HEK293 (cell line): ENCODE data around the gene RAB40C.

Source experiments
- CTCF ChIA-PET: fragments of 350-600 bp; formaldehyde crosslinking; extraction: SDS; loops from one replicate; lab custom pipeline; 2021; ENCODE audit warnings: antibody characterized with exemption; lab: Yijun Ruan, JAX
- POLR2A ChIA-PET: fragments of 300-600 bp; formaldehyde crosslinking; extraction: SDS; loops from one replicate; lab custom pipeline; 2020; ENCODE audit warnings: antibody characterized with exemption, inconsistent platforms; lab: Yijun Ruan, JAX
- H3K27ac ChIP-seq: fragments of 200-500 bp; sonication (Bioruptor generic); 2 replicates; pipeline ENCODE4 v1.5.1; 2014; ENCODE audit warnings: low read depth, low read length, control low read depth, inconsistent platforms; ENCODE audit errors: extremely low read depth
- H3K36me3 ChIP-seq, 2 experiments: fragments of 200-500 bp in 1 of 2; sonication (Bioruptor generic) in 1 of 2; 1 replicate in 1 of 2; 2 replicates in 1 of 2; pipeline ENCODE4 v1.5.1; 2014 to 2017; ENCODE audit warnings: inconsistent platforms in 2 of 2, low read length in 2 of 2; ENCODE audit not compliant: control insufficient read depth in 2 of 2, insufficient read depth in 1 of 2
- H3K4me1 ChIP-seq: fragments of 200-500 bp; sonication (Bioruptor generic); 2 replicates; pipeline ENCODE4 v1.5.1; 2014; ENCODE audit warnings: mild to moderate bottlenecking, low read length, inconsistent platforms; ENCODE audit not compliant: control insufficient read depth, insufficient read depth
- H3K4me3 ChIP-seq: 2 replicates; pipeline ENCODE4 v1.5.1; 2011; ENCODE audit warnings: low read depth, mild to moderate bottlenecking, control low read depth, low read length, moderate library complexity
- H3K9me3 ChIP-seq: fragments of 200-500 bp; sonication (Bioruptor generic); 2 replicates; pipeline ENCODE4 v1.5.1; 2014; ENCODE audit warnings: low read depth, low read length, inconsistent platforms; ENCODE audit not compliant: control insufficient read depth, insufficient read depth
- GLIS1 ChIP-seq: fragments of 450-650 bp; formaldehyde crosslinking; IDR thresholded peaks from 2 replicates; pipeline ENCODE4 v1.5.1; 2016; ENCODE audit warnings: missing biosample characterization, missing genetic modification characterization
- GLIS2 ChIP-seq: fragments of 450-650 bp; formaldehyde crosslinking; IDR thresholded peaks from 2 replicates; pipeline ENCODE4 v1.5.1; 2016; ENCODE audit warnings: missing biosample characterization, missing genetic modification characterization
- KLF8 ChIP-seq: fragments of 450-650 bp; formaldehyde crosslinking; IDR thresholded peaks from 2 replicates; pipeline ENCODE4 v1.5.1; 2016; ENCODE audit warnings: missing biosample characterization, missing genetic modification characterization
- MYNN ChIP-seq: fragments of 450-650 bp; formaldehyde crosslinking; IDR thresholded peaks from 2 replicates; pipeline ENCODE4 v1.5.1; 2016; ENCODE audit warnings: missing biosample characterization, missing genetic modification characterization, borderline replicate concordance
- SCRT2 ChIP-seq: fragments of 450-650 bp; formaldehyde crosslinking; IDR thresholded peaks from 2 replicates; pipeline ENCODE4 v1.5.1; 2016; ENCODE audit warnings: missing biosample characterization, missing genetic modification characterization
- SP2 ChIP-seq: fragments of 450-650 bp; formaldehyde crosslinking; IDR thresholded peaks from 2 replicates; pipeline ENCODE4 v1.5.1; 2016; ENCODE audit warnings: missing biosample characterization, missing genetic modification characterization
- ZBTB21 ChIP-seq: fragments of 450-650 bp; formaldehyde crosslinking; IDR thresholded peaks from 2 replicates; pipeline ENCODE4 v1.5.1; 2017; ENCODE audit warnings: missing biosample characterization, missing genetic modification characterization
- ZBTB8A ChIP-seq: fragments of 450-650 bp; formaldehyde crosslinking; IDR thresholded peaks from 2 replicates; pipeline ENCODE4 v1.5.1; 2016; ENCODE audit warnings: missing biosample characterization, missing genetic modification characterization
- ZNF184 ChIP-seq: fragments of 450-650 bp; IDR thresholded peaks from 2 replicates; pipeline ENCODE4 v1.5.1; 2018; ENCODE audit warnings: missing biosample characterization, mild to moderate bottlenecking, missing genetic modification characterization
- ZNF23 ChIP-seq: fragments of 450-650 bp; formaldehyde crosslinking; IDR thresholded peaks from 2 replicates; pipeline ENCODE4 v1.5.1; 2016; ENCODE audit warnings: missing biosample characterization, missing genetic modification characterization, borderline replicate concordance
- ZNF391 ChIP-seq: fragments of 450-650 bp; formaldehyde crosslinking; IDR thresholded peaks from 2 replicates; pipeline ENCODE4 v1.5.1; 2016; ENCODE audit warnings: low read depth, missing biosample characterization, missing genetic modification characterization, borderline replicate concordance
- ZNF501 ChIP-seq: fragments of 450-650 bp; formaldehyde crosslinking; IDR thresholded peaks from 2 replicates; pipeline ENCODE4 v1.5.1; 2016; ENCODE audit warnings: missing biosample characterization, missing genetic modification characterization
- ZNF544 ChIP-seq: fragments of 450-650 bp; formaldehyde crosslinking; IDR thresholded peaks from 2 replicates; pipeline ENCODE4 v1.5.0; 2017; ENCODE audit warnings: missing biosample characterization, missing genetic modification characterization
- ZXDB ChIP-seq: fragments of 450-650 bp; formaldehyde crosslinking; IDR thresholded peaks from 2 replicates; pipeline ENCODE4 v1.5.1; 2016; ENCODE audit warnings: missing biosample characterization, missing genetic modification characterization
- TF ChIP-seq, protein P1 (sequence below): fragments of 450-650 bp; formaldehyde crosslinking; IDR thresholded peaks from 2 replicates; pipeline ENCODE4 v1.5.1; 2016; ENCODE audit warnings: missing biosample characterization, missing genetic modification characterization
- TF ChIP-seq, protein P2 (sequence below): fragments of 450-650 bp; formaldehyde crosslinking; IDR thresholded peaks from 2 replicates; pipeline ENCODE4; 2016; ENCODE audit warnings: missing biosample characterization, missing genetic modification characterization
- TF ChIP-seq, protein P3 (sequence below): fragments of 450-650 bp; formaldehyde crosslinking; IDR thresholded peaks from 2 replicates; pipeline ENCODE4 v1.5.1; 2016; ENCODE audit warnings: missing biosample characterization, missing genetic modification characterization
- TF ChIP-seq, protein P4 (sequence below): fragments of 450-650 bp; formaldehyde crosslinking; IDR thresholded peaks from 2 replicates; pipeline ENCODE4 v1.5.1; 2016; ENCODE audit warnings: missing biosample characterization, missing genetic modification characterization
- TF ChIP-seq, protein P5 (sequence below): fragments of 450-650 bp; formaldehyde crosslinking; IDR thresholded peaks from 2 replicates; pipeline ENCODE4 v1.5.1; 2016; ENCODE audit warnings: missing biosample characterization, missing genetic modification characterization
- TF ChIP-seq, protein P6 (sequence below): fragments of 450-650 bp; formaldehyde crosslinking; IDR thresholded peaks from 2 replicates; pipeline ENCODE4 v1.5.1; 2016; ENCODE audit warnings: missing biosample characterization, missing genetic modification characterization

RAB40C gene

DNA sequence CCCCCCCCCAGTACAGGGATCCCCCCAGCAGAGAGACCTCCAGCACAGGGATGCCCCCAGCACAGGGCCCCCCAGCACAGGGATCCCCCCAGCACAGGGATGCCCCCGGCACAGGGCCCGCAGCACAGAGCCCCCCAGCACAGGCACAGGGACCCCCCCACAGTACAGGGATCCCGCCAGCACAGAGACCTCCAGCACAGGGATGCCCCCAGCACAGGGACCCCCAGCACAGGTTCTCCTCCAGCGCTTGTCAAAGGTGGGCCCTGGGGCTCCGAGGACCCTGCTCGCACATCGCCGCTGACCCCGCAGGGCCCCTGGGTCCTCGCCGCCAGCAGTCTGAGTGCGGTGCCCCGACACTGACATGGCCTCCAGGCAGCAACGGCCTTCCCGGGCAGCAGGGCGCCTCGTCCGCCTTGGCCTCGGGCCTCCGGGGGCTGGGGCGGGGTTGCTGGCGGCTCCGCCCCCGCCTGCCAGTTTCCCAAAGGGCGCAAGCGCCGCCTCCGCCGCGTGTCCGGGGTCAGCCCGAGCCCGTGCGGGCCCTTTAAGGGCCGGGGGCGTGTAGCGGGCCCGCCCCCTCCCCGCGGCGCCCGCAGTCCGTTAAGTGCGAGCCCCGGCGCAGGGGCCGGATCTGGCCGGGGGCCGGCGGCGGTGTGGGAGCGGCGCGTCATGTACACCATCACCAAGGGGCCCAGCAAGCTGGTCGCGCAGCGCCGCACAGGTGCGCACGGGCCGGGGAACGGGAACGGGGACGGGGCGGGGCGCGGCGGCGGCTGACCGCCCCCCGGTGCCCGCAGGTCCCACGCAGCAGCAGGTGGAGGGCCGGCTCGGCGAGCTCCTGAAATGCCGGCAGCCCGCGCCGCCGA lies 51.7 kb downstream of the RAB40C start, which contains the start of gene MCRIP2 (continued):
- TF ChIP-seq ZBTB21 (tag by site-specific recombination) (no peak), ZBTB8A (tag by site-specific recombination) (peak; percentile 92), ZNF23 (tag by site-specific recombination) (no peak), ZNF544 (no peak), ZNF184 (no peak), MYNN (no peak)
- TF ChIP-seq, protein P1, sequence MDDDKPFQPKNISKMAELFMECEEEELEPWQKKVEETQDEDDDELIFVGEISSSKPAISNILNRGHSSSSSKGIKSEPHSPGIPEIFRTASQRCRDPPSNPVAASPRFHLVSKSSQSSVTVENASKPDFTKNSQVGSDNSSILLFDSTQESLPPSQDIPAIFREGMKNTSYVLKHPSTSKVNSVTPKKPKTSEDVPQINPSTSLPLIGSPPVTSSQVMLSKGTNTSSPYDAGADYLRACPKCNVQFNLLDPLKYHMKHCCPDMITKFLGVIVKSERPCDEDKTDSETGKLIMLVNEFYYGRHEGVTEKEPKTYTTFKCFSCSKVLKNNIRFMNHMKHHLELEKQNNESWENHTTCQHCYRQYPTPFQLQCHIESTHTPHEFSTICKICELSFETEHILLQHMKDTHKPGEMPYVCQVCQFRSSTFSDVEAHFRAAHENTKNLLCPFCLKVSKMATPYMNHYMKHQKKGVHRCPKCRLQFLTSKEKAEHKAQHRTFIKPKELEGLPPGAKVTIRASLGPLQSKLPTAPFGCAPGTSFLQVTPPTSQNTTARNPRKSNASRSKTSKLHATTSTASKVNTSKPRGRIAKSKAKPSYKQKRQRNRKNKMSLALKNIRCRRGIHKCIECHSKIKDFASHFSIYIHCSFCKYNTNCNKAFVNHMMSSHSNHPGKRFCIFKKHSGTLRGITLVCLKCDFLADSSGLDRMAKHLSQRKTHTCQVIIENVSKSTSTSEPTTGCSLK (tag by site-specific recombination), result no peak
- TF ChIP-seq, protein P2, sequence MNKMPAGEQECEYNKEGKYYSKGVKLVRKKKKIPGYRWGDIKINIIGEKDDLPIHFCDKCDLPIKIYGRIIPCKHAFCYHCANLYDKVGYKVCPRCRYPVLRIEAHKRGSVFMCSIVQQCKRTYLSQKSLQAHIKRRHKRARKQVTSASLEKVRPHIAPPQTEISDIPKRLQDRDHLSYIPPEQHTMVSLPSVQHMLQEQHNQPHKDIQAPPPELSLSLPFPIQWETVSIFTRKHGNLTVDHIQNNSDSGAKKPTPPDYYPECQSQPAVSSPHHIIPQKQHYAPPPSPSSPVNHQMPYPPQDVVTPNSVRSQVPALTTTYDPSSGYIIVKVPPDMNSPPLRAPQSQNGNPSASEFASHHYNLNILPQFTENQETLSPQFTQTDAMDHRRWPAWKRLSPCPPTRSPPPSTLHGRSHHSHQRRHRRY, result no peak
- TF ChIP-seq, protein P3, sequence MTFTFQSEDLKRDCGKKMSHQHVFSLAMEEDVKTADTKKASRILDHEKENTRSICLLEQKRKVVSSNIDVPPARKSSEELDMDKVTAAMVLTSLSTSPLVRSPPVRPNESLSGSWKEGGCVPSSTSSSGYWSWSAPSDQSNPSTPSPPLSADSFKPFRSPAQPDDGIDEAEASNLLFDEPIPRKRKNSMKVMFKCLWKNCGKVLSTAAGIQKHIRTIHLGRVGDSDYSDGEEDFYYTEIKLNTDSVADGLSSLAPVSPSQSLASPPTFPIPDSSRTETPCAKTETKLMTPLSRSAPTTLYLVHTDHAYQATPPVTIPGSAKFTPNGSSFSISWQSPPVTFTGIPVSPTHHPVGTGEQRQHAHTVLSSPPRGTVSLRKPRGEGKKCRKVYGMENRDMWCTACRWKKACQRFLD (tag by site-specific recombination), result no peak

DNA sequence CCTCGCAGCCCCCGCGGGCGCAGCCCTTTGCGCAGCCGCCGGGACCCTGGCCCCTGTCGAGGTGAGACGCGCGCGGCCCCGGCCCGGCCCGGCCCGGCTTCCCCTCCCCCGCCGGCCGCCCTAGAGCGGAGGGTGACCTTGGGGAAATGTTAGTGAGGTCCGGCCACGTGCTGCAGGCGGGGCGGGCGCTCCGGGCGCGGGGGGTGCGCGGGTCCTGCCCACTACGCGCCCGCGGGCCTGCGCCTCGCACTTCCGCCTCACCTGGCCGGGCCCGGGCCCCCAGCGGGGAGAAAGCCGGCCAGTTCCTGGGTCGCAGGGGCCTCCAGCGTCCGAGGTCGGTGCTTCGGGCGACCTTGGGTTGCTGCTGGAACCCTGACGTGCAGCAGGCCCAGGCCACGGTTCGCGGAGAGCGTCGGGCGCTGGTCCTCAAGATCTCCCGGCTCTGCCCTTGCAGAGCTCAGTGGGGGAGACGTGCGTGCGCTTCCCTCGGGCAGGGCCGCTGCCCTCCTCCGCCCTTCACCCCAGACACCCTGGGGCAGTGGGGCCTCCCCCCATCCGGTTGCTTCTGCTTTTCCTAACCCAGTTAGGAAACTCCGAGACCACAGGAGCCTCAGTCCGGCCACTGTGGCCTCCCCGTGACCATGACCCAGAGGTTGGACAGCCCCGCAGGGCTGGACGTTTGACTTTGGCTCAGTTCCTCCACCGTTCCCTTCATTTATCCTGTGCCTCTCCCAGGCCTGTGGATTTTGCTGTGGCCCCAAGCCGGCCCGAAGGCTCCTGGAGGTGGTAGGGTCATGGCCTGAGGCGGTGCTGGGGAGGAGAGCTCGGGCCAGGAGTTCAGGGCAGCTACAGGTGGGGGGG lies 52.6 kb downstream of the RAB40C start:
- Histone ChIP-seq H3K4me1 (peaks cover 6% of the 10 kb centered on the region; the same call in 1 of the 2 replicates), H3K9me3 (no peaks in the 10 kb centered on the region), H3K36me3 (peaks cover 0 to 7% of the 10 kb centered on the region in 2 experiments; a peak in 2 of 3 replicates), H3K27ac (peak overlapping the region; percentile 66; the same call in 1 of the 2 replicates), H3K4me3 (peak overlapping the region; percentile 52)
- CTCF ChIA-PET, result no interaction called here
- POLR2A ChIA-PET, result interaction anchor here (0.6 kb wide), 1 partner anchor 1175 kb away, joined by 3 read pairs; no protein-coding TSS in a partner anchor
- TF ChIP-seq ZXDB (tag by site-specific recombination) (peak; percentile 22; the same call in 1 of the 2 replicates), KLF8 (tag by site-specific recombination) (peak; percentile 45; the same call in 1 of the 2 replicates), GLIS2 (tag by site-specific recombination) (peak; percentile 71), SCRT2 (peak; percentile 97), ZBTB8A (tag by site-specific recombination) (peak; percentile 78), ZNF501 (tag by site-specific recombination) (no peak), GLIS1 (tag by site-specific recombination) (peak; percentile 79), SP2 (tag by site-specific recombination) (peak; percentile 15; the same call in 1 of the 2 replicates), ZNF391 (tag by site-specific recombination) (0 out of 2 replicates have a peak, but pooled peaks have one; percentile 4)
- TF ChIP-seq, protein P4, sequence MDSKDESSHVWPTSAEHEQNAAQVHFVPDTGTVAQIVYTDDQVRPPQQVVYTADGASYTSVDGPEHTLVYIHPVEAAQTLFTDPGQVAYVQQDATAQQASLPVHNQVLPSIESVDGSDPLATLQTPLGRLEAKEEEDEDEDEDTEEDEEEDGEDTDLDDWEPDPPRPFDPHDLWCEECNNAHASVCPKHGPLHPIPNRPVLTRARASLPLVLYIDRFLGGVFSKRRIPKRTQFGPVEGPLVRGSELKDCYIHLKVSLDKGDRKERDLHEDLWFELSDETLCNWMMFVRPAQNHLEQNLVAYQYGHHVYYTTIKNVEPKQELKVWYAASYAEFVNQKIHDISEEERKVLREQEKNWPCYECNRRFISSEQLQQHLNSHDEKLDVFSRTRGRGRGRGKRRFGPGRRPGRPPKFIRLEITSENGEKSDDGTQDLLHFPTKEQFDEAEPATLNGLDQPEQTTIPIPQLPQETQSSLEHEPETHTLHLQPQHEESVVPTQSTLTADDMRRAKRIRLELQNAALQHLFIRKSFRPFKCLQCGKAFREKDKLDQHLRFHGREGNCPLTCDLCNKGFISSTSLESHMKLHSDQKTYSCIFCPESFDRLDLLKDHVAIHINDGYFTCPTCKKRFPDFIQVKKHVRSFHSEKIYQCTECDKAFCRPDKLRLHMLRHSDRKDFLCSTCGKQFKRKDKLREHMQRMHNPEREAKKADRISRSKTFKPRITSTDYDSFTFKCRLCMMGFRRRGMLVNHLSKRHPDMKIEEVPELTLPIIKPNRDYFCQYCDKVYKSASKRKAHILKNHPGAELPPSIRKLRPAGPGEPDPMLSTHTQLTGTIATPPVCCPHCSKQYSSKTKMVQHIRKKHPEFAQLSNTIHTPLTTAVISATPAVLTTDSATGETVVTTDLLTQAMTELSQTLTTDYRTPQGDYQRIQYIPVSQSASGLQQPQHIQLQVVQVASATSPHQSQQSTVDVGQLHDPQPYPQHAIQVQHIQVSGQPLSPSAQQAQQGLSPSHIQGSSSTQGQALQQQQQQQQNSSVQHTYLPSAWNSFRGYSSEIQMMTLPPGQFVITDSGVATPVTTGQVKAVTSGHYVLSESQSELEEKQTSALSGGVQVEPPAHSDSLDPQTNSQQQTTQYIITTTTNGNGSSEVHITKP (tag by site-specific recombination), result peak; percentile 55
- TF ChIP-seq, protein P5, sequence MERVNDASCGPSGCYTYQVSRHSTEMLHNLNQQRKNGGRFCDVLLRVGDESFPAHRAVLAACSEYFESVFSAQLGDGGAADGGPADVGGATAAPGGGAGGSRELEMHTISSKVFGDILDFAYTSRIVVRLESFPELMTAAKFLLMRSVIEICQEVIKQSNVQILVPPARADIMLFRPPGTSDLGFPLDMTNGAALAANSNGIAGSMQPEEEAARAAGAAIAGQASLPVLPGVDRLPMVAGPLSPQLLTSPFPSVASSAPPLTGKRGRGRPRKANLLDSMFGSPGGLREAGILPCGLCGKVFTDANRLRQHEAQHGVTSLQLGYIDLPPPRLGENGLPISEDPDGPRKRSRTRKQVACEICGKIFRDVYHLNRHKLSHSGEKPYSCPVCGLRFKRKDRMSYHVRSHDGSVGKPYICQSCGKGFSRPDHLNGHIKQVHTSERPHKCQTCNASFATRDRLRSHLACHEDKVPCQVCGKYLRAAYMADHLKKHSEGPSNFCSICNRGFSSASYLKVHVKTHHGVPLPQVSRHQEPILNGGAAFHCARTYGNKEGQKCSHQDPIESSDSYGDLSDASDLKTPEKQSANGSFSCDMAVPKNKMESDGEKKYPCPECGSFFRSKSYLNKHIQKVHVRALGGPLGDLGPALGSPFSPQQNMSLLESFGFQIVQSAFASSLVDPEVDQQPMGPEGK, result peak; percentile 50; the same call in 1 of the 2 replicates
- TF ChIP-seq, protein P6, sequence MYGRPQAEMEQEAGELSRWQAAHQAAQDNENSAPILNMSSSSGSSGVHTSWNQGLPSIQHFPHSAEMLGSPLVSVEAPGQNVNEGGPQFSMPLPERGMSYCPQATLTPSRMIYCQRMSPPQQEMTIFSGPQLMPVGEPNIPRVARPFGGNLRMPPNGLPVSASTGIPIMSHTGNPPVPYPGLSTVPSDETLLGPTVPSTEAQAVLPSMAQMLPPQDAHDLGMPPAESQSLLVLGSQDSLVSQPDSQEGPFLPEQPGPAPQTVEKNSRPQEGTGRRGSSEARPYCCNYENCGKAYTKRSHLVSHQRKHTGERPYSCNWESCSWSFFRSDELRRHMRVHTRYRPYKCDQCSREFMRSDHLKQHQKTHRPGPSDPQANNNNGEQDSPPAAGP (tag by site-specific recombination), result peak; percentile 51
